ENCODE data around the gene SMC6.
A peak's percentile ranks its signal among the peaks of the same experiment; 100 is the strongest.

Gene SMC6, protein sequence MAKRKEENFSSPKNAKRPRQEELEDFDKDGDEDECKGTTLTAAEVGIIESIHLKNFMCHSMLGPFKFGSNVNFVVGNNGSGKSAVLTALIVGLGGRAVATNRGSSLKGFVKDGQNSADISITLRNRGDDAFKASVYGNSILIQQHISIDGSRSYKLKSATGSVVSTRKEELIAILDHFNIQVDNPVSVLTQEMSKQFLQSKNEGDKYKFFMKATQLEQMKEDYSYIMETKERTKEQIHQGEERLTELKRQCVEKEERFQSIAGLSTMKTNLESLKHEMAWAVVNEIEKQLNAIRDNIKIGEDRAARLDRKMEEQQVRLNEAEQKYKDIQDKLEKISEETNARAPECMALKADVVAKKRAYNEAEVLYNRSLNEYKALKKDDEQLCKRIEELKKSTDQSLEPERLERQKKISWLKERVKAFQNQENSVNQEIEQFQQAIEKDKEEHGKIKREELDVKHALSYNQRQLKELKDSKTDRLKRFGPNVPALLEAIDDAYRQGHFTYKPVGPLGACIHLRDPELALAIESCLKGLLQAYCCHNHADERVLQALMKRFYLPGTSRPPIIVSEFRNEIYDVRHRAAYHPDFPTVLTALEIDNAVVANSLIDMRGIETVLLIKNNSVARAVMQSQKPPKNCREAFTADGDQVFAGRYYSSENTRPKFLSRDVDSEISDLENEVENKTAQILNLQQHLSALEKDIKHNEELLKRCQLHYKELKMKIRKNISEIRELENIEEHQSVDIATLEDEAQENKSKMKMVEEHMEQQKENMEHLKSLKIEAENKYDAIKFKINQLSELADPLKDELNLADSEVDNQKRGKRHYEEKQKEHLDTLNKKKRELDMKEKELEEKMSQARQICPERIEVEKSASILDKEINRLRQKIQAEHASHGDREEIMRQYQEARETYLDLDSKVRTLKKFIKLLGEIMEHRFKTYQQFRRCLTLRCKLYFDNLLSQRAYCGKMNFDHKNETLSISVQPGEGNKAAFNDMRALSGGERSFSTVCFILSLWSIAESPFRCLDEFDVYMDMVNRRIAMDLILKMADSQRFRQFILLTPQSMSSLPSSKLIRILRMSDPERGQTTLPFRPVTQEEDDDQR

GRCh38 chr2:17753803-17754663 lies at the start of gene SMC6, which contains the start of gene GEN1:
Gene SMC6, minus strand, starts transcription at chr2:17753810. Its CDS starts 7,864 bp downstream, at chr2:17745946.
Gene GEN1, plus strand, starts transcription at chr2:17754138. Its CDS starts 5,806 bp downstream, at chr2:17759944.
- ATAC-seq (ENCODE audit: insufficient read depth, low read depth) (peak; percentile 83), DNase-seq (peak; percentile 93)
- peaks cover 8% of the 10 kb centered on the region; the same call in 1 of the 2 replicates for H3K36me3 ChIP-seq (ENCODE audit: insufficient read depth, low read length)
- H3K79me2 ChIP-seq (ENCODE audit: insufficient read depth, low read length) = peaks cover 94% of the 10 kb centered on the region
- H3K27ac ChIP-seq (ENCODE audit: low read length) = peak within 1 kb of the TSS; percentile 98
- H3K9me3 ChIP-seq (ENCODE audit: insufficient read depth, low read length, severe bottlenecking) = no peaks in the 10 kb centered on the region
- TF ChIP-seq CTCF (IDR thresholded peaks at IDR 0.05; ENCODE audit: borderline replicate concordance, extremely low read depth, low read length, poor library complexity, severe bottlenecking) = no peak
- TF ChIP-seq EZH2 (IDR thresholded peaks at IDR 0.05; ENCODE audit: borderline replicate concordance, low read depth, low read length, severe bottlenecking) = no peak
- H3K27me3 ChIP-seq (ENCODE audit: insufficient read depth, low read length, poor library complexity) = no peaks in the 10 kb centered on the region
- H3K4me2 ChIP-seq (ENCODE audit: insufficient read depth, low read length) = peak within 1 kb of the TSS; percentile 86
- peak within 1 kb of the TSS; percentile 97 to 100 for H3K4me3 ChIP-seq (ENCODE audit: low read depth in 1 of 2, low read length in 2 of 2)
- H3K4me1 ChIP-seq (ENCODE audit: insufficient read depth, low read length) = peaks cover 59% of the 10 kb centered on the region
- peaks cover 5% of the 10 kb centered on the region; the same call in 1 of the 2 replicates for H4K20me1 ChIP-seq (ENCODE audit: insufficient read depth, low read length)
- peak within 1 kb of the TSS; percentile 94 for H2AFZ ChIP-seq (ENCODE audit: low read depth, low read length)
- H3K9ac ChIP-seq (ENCODE audit: low read depth, low read length) = peak within 1 kb of the TSS; percentile 99

- no peak overlapping the region for H3K4me3 ChIP-seq (ENCODE audit: low read depth in 1 of 2, low read length in 2 of 2)
Observed at GRCh38 chr2:17800693-17801458, 47.3 kb upstream of the SMC6 start.

More at GRCh38 chr2:17800693-17801458, 47.3 kb upstream of the SMC6 start:
- Histone ChIP-seq H3K79me2 (ENCODE audit: insufficient read depth, low read length) (no peaks in the 10 kb centered on the region), H3K9ac (ENCODE audit: low read depth, low read length) (no peak overlapping the region), H4K20me1 (ENCODE audit: insufficient read depth, low read length) (no peaks in the 10 kb centered on the region), H3K4me2 (ENCODE audit: insufficient read depth, low read length) (no peak overlapping the region), H2AFZ (ENCODE audit: low read depth, low read length) (no peak overlapping the region), H3K27me3 (ENCODE audit: insufficient read depth, low read length, poor library complexity) (peaks cover 12% of the 10 kb centered on the region), H3K4me1 (ENCODE audit: insufficient read depth, low read length) (no peaks in the 10 kb centered on the region), H3K9me3 (ENCODE audit: insufficient read depth, low read length, severe bottlenecking) (no peaks in the 10 kb centered on the region), H3K36me3 (ENCODE audit: insufficient read depth, low read length) (no peaks in the 10 kb centered on the region), H3K27ac (ENCODE audit: low read length) (no peak overlapping the region)
- TF ChIP-seq EZH2 (IDR thresholded peaks at IDR 0.05; ENCODE audit: borderline replicate concordance, low read depth, low read length, severe bottlenecking) (no peak), CTCF (IDR thresholded peaks at IDR 0.05; ENCODE audit: borderline replicate concordance, extremely low read depth, low read length, poor library complexity, severe bottlenecking) (no peak)
- peak; percentile 11 for DNase-seq
- no peak for ATAC-seq (ENCODE audit: insufficient read depth, low read depth)
